NCI-H2081 treated with DMSO at 0.1 percent for 48 hours (cell line): ENCODE data around the gene PIGQ.

Experiments used
- DNase-seq: peaks from one replicate; lab custom pipeline; 2025; lab: John Stamatoyannopoulos, UW

Gene PIGQ

GRCh38 chr16:569445-570254 lies at the start of gene PIGQ:
Gene PIGQ, plus strand, starts transcription at chr16:569968. Its CDS starts 4,107 bp downstream, at chr16:574075.
- DNase-seq: no peak

- no peak for DNase-seq
Observed at GRCh38 chr16:520847-521246, 48.9 kb upstream of the PIGQ start.

GRCh38 chr16:521381-522210 lies 48.2 kb upstream of the PIGQ start:
- no peak for DNase-seq

- DNase-seq: no peak
Observed at GRCh38 chr16:522320-523096, 47.3 kb upstream of the PIGQ start.

- no peak for DNase-seq
Observed at GRCh38 chr16:523097-523741, 46.5 kb upstream of the PIGQ start.

- DNase-seq: no peak
Observed at GRCh38 chr16:524274-525040, 45.3 kb upstream of the PIGQ start.

GRCh38 chr16:525123-525519 lies 44.6 kb upstream of the PIGQ start:
- no peak for DNase-seq

- no peak for DNase-seq
Observed at GRCh38 chr16:525520-526180, 44.1 kb upstream of the PIGQ start.

GRCh38 chr16:526181-527014 lies 43.4 kb upstream of the PIGQ start:
- DNase-seq: no peak

- DNase-seq: peak; percentile 32
Observed at GRCh38 chr16:527015-527903, 42.5 kb upstream of the PIGQ start, which contains the start of gene CAPN15. Gene CAPN15, plus strand, starts transcription at chr16:527712. Its CDS starts 19,127 bp downstream, at chr16:546839.

GRCh38 chr16:528111-529011 lies 41.4 kb upstream of the PIGQ start:
- DNase-seq: no peak

- no peak for DNase-seq
Observed at GRCh38 chr16:529012-529575, 40.7 kb upstream of the PIGQ start.

- no peak for DNase-seq
Observed at GRCh38 chr16:530111-530817, 39.5 kb upstream of the PIGQ start.

- DNase-seq: no peak
Observed at GRCh38 chr16:531494-532125, 38.2 kb upstream of the PIGQ start.

- DNase-seq: no peak
Observed at GRCh38 chr16:533391-534123, 36.2 kb upstream of the PIGQ start.
